ENCODE results near the gene GALP.

- no peak for TF ChIP-seq CTCF (conservative IDR thresholded peaks at IDR 0.05; ENCODE audit: low read depth, low read length)
- TF ChIP-seq EZH2 (IDR thresholded peaks at IDR 0.05; ENCODE audit: low read length, unreplicated experiment) = no peak
These were observed 45.8 kb upstream of the GALP start for GRCh38 chr19:56130006-56130405.
